Osteoblast (primary cell): Measurements from ENCODE around the gene CCSER2. TPM values are rescaled to one million over a fixed set of nuclear protein-coding genes. Genes with fewer than 3 reads are reported as not detected.

Source experiments
- DNase-seq: peaks from one replicate; pipeline ENCODE4 v3.0.0; 2011; ENCODE audit warnings: low spot score, mixed read lengths; ENCODE audit not compliant: insufficient read length; ENCODE audit errors: missing footprints
- H2AFZ ChIP-seq: 2 replicates; pipeline ENCODE4 v1.6.0; 2011; ENCODE audit warnings: mild to moderate bottlenecking, low read length
- H3K27ac ChIP-seq: 2 replicates; pipeline ENCODE4 v1.5.1; 2011; ENCODE audit warnings: mild to moderate bottlenecking, low read depth, low read length, moderate library complexity
- H3K27me3 ChIP-seq: 2 replicates; pipeline ENCODE4 v1.6.0; 2012; ENCODE audit warnings: mild to moderate bottlenecking, control low read depth, inconsistent platforms, low read length, moderate library complexity; ENCODE audit not compliant: insufficient read depth
- H3K36me3 ChIP-seq: 2 replicates; pipeline ENCODE4 v1.5.1; 2011; ENCODE audit warnings: mild to moderate bottlenecking, low read length, control low read depth, moderate library complexity; ENCODE audit not compliant: insufficient read depth
- H3K4me1 ChIP-seq: 2 replicates; pipeline ENCODE4 v1.5.1; 2011; ENCODE audit warnings: mild to moderate bottlenecking, low read length, control low read depth, moderate library complexity; ENCODE audit not compliant: insufficient read depth
- H3K4me2 ChIP-seq: 2 replicates; pipeline ENCODE4 v1.6.0; 2011; ENCODE audit warnings: mild to moderate bottlenecking, low read length; ENCODE audit not compliant: insufficient read depth
- H3K4me3 ChIP-seq: fragments of 200-600 bp; sonication (generic); 3 replicates; pipeline ENCODE4 v1.5.1; 2012; ENCODE audit warnings: mild to moderate bottlenecking, low read length, inconsistent platforms; ENCODE audit not compliant: insufficient read depth
- H3K79me2 ChIP-seq: 2 replicates; pipeline ENCODE4 v1.6.0; 2012; ENCODE audit warnings: mild to moderate bottlenecking, low read length, control low read depth, inconsistent platforms; ENCODE audit not compliant: insufficient read depth
- H3K9me3 ChIP-seq: 2 replicates; pipeline ENCODE4 v1.5.1; 2011; ENCODE audit warnings: low read depth, low read length, control low read depth
- H4K20me1 ChIP-seq: 2 replicates; pipeline ENCODE4 v1.6.0; 2012; ENCODE audit warnings: mild to moderate bottlenecking, low read length, control low read depth; ENCODE audit not compliant: insufficient read depth
- CTCF ChIP-seq: IDR thresholded peaks from 2 replicates; pipeline ENCODE4 v1.5.1; 2011; ENCODE audit warnings: mild to moderate bottlenecking, low read depth, low read length, moderate library complexity; ENCODE audit errors: extremely low read depth
- total RNA-seq: library from RNA; depleted of rRNA; stranded (reverse); fragments of >200 nt; gene quantifications from 2 replicates; pipeline ENCODE4 v1.2.3, GENCODE V29; 2012

The CCSER2 gene
- total RNA-seq, 1 donor, result 58.3 TPM

- H3K4me1 ChIP-seq, result peaks cover 8% of the 10 kb centered on the region
- H3K4me2 ChIP-seq, result no peak overlapping the region
- DNase-seq, result no peak
- H3K27ac ChIP-seq, result no peak overlapping the region
- H4K20me1 ChIP-seq, result no peaks in the 10 kb centered on the region
- no peak overlapping the region for H3K4me3 ChIP-seq
- no peak for TF ChIP-seq CTCF
- no peaks in the 10 kb centered on the region for H3K27me3 ChIP-seq
- no peaks in the 10 kb centered on the region for H3K79me2 ChIP-seq
- H3K36me3 ChIP-seq, result peaks cover 5% of the 10 kb centered on the region
- H3K9me3 ChIP-seq, result no peaks in the 10 kb centered on the region
- H2AFZ ChIP-seq, result no peak overlapping the region
Observed at GRCh38 chr10:84473136-84473535, 144.7 kb downstream of the CCSER2 start.

- Histone ChIP-seq H2AFZ (no peak overlapping the region), H3K9me3 (no peaks in the 10 kb centered on the region), H3K4me1 (no peaks in the 10 kb centered on the region), H4K20me1 (no peaks in the 10 kb centered on the region), H3K27me3 (no peaks in the 10 kb centered on the region), H3K4me3 (no peak overlapping the region), H3K27ac (no peak overlapping the region), H3K79me2 (no peaks in the 10 kb centered on the region), H3K4me2 (no peak overlapping the region), H3K36me3 (no peaks in the 10 kb centered on the region)
- no peak for DNase-seq
- no peak for TF ChIP-seq CTCF
Observed at GRCh38 chr10:84477398-84478128, 149.2 kb downstream of the CCSER2 start.

- Histone ChIP-seq H3K4me3 (no peak overlapping the region), H3K4me1 (no peaks in the 10 kb centered on the region), H3K36me3 (no peaks in the 10 kb centered on the region), H3K9me3 (no peaks in the 10 kb centered on the region), H3K79me2 (no peaks in the 10 kb centered on the region), H2AFZ (no peak overlapping the region), H4K20me1 (no peaks in the 10 kb centered on the region), H3K27ac (no peak overlapping the region), H3K4me2 (no peak overlapping the region), H3K27me3 (no peaks in the 10 kb centered on the region)
- no peak for TF ChIP-seq CTCF
- no peak for DNase-seq
Observed at GRCh38 chr10:84478151-84478550, 149.8 kb downstream of the CCSER2 start.

GRCh38 chr10:84478679-84479078, 150.3 kb downstream of the CCSER2 start:
- TF ChIP-seq CTCF, result no peak
- Histone ChIP-seq H3K36me3 (no peaks in the 10 kb centered on the region), H4K20me1 (no peaks in the 10 kb centered on the region), H3K79me2 (no peaks in the 10 kb centered on the region), H3K4me3 (no peak overlapping the region), H3K9me3 (no peaks in the 10 kb centered on the region), H3K4me1 (no peaks in the 10 kb centered on the region), H2AFZ (no peak overlapping the region), H3K4me2 (no peak overlapping the region), H3K27me3 (no peaks in the 10 kb centered on the region), H3K27ac (no peak overlapping the region)
- DNase-seq, result no peak
